ENCODE results near the gene PLA2G2A. TPM values are rescaled to one million over a fixed set of nuclear protein-coding genes. Genes with fewer than 3 reads are reported as not detected.
"Not testable (repeated sequence)": the region's sequence is repeated elsewhere in the genome, so short reads cannot be mapped to it uniquely, and the experiment has no call there.

The PLA2G2A gene
- total and polyA plus RNA-seq, 2 of the 8 experiments (the other 6 are each of a cell fraction or from before 2014, with no cell fraction given): 0.69 to 3.7 TPM

GRCh38 chr1:19984409-19985016 lies 5.1 kb upstream of the PLA2G2A start:
- peak overlapping the region; percentile 50; the same call in 1 of the 2 replicates for H2BK12ac ChIP-seq (ENCODE audit: low read depth, low read length)
- not testable (repeated sequence) for H4K91ac ChIP-seq (replicated peaks; ENCODE audit: insufficient read length, low read length)
- 91% methylated on average over 19 of the region's 32 CpGs; no CpG with 5 or more reads in 1 of the 2 experiments for whole genome bisulfite sequencing, 2 experiments (ENCODE audit: extremely low coverage in 1 of 2, insufficient coverage in 1 of 2, insufficient read length in 1 of 2, insufficient replicate concordance in 2 of 2, low coverage in 1 of 2, low lambda C conversion rate in 2 of 2, missing lambda C conversion rate in 1 of 2)

More at GRCh38 chr1:19984409-19985016, 5.1 kb upstream of the PLA2G2A start:
- H3K79me2 ChIP-seq (ENCODE audit: control insufficient read depth in 1 of 2, insufficient read depth in 2 of 2, low read length in 2 of 2); H2BK120ac ChIP-seq (replicated peaks; ENCODE audit: low read depth, low read length); H3K9ac ChIP-seq (replicated peaks in 1 of 4; ENCODE audit: extremely low read depth in 1 of 4, low read depth in 3 of 4, low read length in 3 of 4); H3K23ac ChIP-seq (ENCODE audit: insufficient read length); H3K4ac ChIP-seq (replicated peaks; ENCODE audit: insufficient read length, low read depth, low read length); H4K8ac ChIP-seq (ENCODE audit: extremely low read depth, insufficient read depth, low read length); H3K56ac ChIP-seq (replicated peaks; ENCODE audit: insufficient read length, low read depth, low read length); H2BK20ac ChIP-seq (ENCODE audit: low read length); CTCF ChIA-PET (ENCODE audit: partially characterized antibody); H3K14ac ChIP-seq (ENCODE audit: insufficient read length); POLR2A ChIA-PET (ENCODE audit: partially characterized antibody); H2BK5ac ChIP-seq (ENCODE audit: low read depth, low read length); H3K27ac ChIP-seq (ENCODE audit: low read depth, low read length); H2AFZ ChIP-seq (ENCODE audit: low read length); H3K79me1 ChIP-seq (ENCODE audit: low read depth, low read length); H2BK15ac ChIP-seq (ENCODE audit: low read length); H3K23me2 ChIP-seq (ENCODE audit: low read depth, low read length); FAIRE-seq; H3K4me3 ChIP-seq (ENCODE audit: extremely low read depth in 1 of 4, insufficient read depth in 2 of 4, low read depth in 3 of 4, low read length in 4 of 4); H4K20me1 ChIP-seq (replicated peaks in 1 of 2; ENCODE audit: control insufficient read depth in 1 of 2, insufficient read depth in 2 of 2, low read length in 2 of 2); H3K9me3 ChIP-seq (ENCODE audit: insufficient read depth in 2 of 2, low read depth in 1 of 2, low read length in 1 of 2); H3K36me3 ChIP-seq (ENCODE audit: control insufficient read depth in 2 of 4, insufficient read depth in 4 of 4, low read length in 3 of 4); H3K4me2 ChIP-seq (ENCODE audit: insufficient read depth in 1 of 2, low read depth in 2 of 2, low read length in 2 of 2); H2AK5ac ChIP-seq (ENCODE audit: low read depth, low read length); H4K5ac ChIP-seq (ENCODE audit: insufficient read length, low read depth, low read length); H3K27me3 ChIP-seq (replicated peaks in 1 of 4; ENCODE audit: control insufficient read depth in 3 of 4, extremely low read depth in 1 of 4, insufficient read depth in 3 of 4, low read length in 3 of 4): not testable (repeated sequence)
- Histone ChIP-seq H3K4me1 (replicated peaks in 1 of 4; ENCODE audit: control insufficient read depth in 3 of 4, insufficient read depth in 4 of 4, low read length in 3 of 4) (peaks cover 2 to 15% (median 7%) of the 10 kb centered on the region in 4 experiments; a peak in 5 of 7 replicates), H3K18ac (ENCODE audit: extremely low read depth, low read length) (peak overlapping the region; percentile 32; the same call in 1 of the 2 replicates)
- peak in 1 of 2 experiments; percentile 33 for DNase-seq (ENCODE audit: low read depth in 1 of 2, low spot score in 2 of 2)
